Uterus (tissue), 2 donors: Measurements from ENCODE around the gene TBKBP1.

Source experiments
- CTCF ChIP-seq, 4 experiments: fragments of 200-600 bp in 2 of 4; fragments of 450-650 bp in 2 of 4; sonication (generic) in 2 of 4; IDR thresholded peaks; one replicate each; pipeline ENCODE4 v1.5.1; 2016 to 2019; ENCODE audit warnings: antibody characterized with exemption in 4 of 4, mild to moderate bottlenecking in 2 of 4, moderate library complexity in 1 of 4
- POLR2A ChIP-seq, 2 donors: fragments of 450-650 bp; IDR thresholded peaks; one replicate each; pipeline ENCODE4 v1.6.1; 2016; ENCODE audit warnings: antibody characterized with exemption in 2 of 2, mild to moderate bottlenecking in 1 of 2, moderate library complexity in 1 of 2

- TF ChIP-seq CTCF (IDR thresholded peaks at IDR 0.05) (no peak), POLR2A (IDR thresholded peaks at IDR 0.05) (no peak)
Observed at GRCh38 chr17:47714773-47715396, 20.9 kb downstream of the TBKBP1 start.
